GM12875 (cell line): Measurements from ENCODE around the gene UGT2A2.

Source experiments
- H3K4me3 ChIP-seq: one replicate; pipeline ENCODE4 v1.5.1; 2011; ENCODE audit warnings: low read depth, low read length, control low read depth
- TF ChIP-seq, protein P1 (sequence below): IDR thresholded peaks from 2 replicates; pipeline ENCODE4 v1.5.1; 2011; ENCODE audit warnings: low read depth, mild to moderate bottlenecking, control low read depth, inconsistent platforms, low read length, moderate library complexity, borderline replicate concordance; ENCODE audit not compliant: insufficient read depth

The UGT2A2 gene

DNA sequence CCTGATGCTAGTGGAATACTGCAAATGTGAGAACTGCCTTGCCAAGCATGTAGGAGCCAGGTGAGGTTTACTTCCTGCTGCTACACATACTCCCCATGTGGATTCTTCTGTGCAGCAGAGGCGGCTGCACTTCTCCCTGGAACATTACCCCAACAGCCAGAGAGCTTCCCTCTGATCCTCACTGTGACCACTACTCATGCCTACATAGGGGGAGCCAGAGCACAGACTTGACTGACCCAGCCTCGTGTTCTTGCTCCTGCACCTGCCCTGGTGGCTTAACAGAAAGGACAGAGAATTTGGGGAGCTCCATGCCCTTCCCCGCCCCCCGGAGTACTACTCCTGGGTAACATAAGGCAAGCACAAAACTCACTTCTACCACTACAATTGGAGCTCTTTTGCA, 38.4 kb downstream of the UGT2A2 start:
- H3K4me3 ChIP-seq: no peak overlapping the region
- TF ChIP-seq, protein P1, sequence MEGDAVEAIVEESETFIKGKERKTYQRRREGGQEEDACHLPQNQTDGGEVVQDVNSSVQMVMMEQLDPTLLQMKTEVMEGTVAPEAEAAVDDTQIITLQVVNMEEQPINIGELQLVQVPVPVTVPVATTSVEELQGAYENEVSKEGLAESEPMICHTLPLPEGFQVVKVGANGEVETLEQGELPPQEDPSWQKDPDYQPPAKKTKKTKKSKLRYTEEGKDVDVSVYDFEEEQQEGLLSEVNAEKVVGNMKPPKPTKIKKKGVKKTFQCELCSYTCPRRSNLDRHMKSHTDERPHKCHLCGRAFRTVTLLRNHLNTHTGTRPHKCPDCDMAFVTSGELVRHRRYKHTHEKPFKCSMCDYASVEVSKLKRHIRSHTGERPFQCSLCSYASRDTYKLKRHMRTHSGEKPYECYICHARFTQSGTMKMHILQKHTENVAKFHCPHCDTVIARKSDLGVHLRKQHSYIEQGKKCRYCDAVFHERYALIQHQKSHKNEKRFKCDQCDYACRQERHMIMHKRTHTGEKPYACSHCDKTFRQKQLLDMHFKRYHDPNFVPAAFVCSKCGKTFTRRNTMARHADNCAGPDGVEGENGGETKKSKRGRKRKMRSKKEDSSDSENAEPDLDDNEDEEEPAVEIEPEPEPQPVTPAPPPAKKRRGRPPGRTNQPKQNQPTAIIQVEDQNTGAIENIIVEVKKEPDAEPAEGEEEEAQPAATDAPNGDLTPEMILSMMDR: no peak

DNA sequence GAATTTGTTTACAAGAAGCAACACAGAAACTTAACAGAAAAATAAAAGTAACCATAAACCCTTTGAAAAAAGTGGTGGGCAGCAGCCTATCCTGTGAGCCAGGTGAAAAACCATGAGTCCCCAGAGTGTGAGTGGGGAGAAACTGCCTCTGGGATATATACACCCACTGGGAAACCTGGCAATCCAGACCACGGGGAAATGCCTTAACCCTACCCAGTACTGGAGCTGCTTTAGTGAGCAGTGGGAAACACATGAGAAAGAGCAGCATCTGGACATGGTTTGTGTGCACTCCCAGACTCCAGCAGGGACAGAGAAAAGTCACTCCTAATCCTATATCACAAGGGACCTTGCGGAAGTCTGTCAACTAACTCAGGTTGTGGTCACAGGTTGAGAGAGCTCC, 39.4 kb downstream of the UGT2A2 start:
- TF ChIP-seq, protein P1: no peak
- no peak overlapping the region for H3K4me3 ChIP-seq

DNA sequence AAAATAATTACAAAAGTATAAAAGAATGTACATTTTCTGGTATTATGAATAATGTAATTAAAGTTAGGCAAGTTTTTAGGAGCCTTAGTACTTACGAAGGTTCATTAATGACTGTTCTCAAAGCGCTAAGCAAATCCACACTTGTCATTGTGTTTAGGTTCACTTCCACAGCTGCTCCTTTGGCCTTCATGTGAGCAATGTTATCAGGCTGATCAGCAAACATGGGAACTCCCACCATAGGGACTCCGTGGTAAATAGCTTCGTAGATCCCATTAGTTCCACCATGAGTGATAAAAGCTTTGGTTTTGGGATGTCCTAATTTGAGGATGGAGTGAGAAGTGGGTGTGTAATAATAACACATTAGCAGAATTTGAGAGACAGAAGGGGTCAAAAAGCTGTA, 45.1 kb downstream of the UGT2A2 start:
- TF ChIP-seq, protein P1: no peak
- no peak overlapping the region for H3K4me3 ChIP-seq

DNA sequence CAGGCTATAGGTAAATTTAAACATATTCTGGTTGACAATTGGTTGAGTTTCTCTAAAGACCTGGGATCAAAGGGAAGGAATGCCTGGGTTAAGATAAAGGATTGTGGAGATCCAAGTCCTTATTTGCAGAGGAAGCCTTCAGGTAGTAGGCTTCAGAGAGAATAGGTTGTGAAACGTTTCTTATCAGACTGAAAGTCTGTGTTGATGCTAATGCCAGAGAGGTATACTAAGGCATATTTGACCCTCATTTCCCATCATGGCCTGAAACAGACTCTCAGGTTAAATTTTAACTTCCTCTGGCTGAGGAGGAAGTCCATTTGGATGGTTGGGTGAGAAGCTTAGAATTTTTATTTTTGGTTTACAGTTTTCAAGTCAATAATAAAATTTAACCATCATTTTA, 48.1 kb downstream of the UGT2A2 start:
- no peak overlapping the region for H3K4me3 ChIP-seq
- TF ChIP-seq, protein P1: no peak

DNA sequence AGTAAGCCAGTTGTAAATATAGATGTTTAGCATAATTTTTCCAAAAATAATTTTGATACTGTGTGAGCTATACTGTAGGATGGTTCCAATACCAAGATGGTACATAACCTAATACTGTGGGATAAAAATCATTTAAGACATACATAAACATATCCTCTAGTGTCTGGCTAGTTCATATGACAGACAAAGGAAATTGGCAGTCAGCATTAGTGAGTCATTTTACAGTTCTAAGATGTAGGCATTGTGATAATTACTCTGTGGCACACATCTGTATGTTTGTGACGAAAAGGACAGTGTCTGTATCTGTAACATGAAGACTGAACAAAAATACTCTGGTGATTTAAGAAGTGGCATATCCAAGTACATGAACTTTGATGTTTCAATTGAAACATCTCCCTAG, 49.6 kb downstream of the UGT2A2 start:
- TF ChIP-seq, protein P1: no peak
- H3K4me3 ChIP-seq: no peak overlapping the region

DNA sequence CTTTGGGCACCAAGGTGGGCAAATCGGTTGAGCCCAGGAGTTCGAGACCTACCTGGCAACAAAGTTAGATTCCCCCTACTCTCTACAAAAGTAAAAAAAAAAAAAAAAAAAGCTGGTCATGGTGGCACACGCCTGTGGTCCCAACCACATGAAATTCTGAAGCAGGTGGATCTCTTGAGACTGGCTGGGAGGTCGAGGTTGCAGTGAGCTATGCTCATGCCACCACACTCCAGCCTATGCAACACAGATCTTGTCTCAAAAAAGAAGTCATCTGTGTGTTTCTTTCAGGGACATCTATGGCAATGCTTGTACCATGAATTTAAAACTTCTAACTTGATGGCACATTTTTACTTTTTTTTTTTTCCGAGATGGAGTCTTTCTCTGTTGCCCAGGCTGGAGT, 55.3 kb downstream of the UGT2A2 start:
- TF ChIP-seq, protein P1: no peak
- H3K4me3 ChIP-seq: no peak overlapping the region

DNA sequence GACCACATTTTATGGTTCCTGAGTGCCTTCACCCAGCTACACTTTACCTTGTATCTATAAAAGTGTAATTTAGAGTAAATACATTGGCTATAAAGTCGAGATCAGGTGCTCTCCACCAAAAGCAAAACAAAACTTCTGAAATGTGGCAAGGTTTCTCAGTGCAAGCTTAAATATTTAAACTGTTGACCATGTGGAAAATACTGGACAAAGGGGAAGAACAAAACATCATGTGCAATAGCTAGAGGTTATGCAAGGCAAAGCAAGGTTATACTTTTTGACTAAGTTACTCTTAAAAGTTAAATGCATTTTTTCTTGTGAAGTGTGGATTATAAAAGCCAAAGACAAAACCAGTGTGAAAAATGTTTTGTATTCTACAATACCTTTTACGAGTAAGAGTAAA, 55.9 kb downstream of the UGT2A2 start:
- TF ChIP-seq, protein P1: no peak
- no peak overlapping the region for H3K4me3 ChIP-seq
